ENCODE data around the gene SRGAP2C. TPM values are rescaled to one million over a fixed set of nuclear protein-coding genes. Genes with fewer than 3 reads are reported as not detected.
"Not testable (repeated sequence)": the region's sequence is repeated elsewhere in the genome, so short reads cannot be mapped to it uniquely, and the experiment has no call there.

SRGAP2C gene
- total RNA-seq, 4 donors from 2014 or later = 4.1 to 8.7 (median 6.6) TPM

- H3K4me1 ChIP-seq; intact Hi-C loops (cut with DNase I; ENCODE audit: low total_unique reads); H3K4me3 ChIP-seq; H3K27ac ChIP-seq; in situ Hi-C loops (cut with MboI; ENCODE audit: low pct_ligation_motif_present in 1 of 4, low pct_unique_long_range_greater_than_20kb in 1 of 4, low sequenced_read_pairs in 3 of 4); H3K36me3 ChIP-seq; H3K9me3 ChIP-seq; DNase-seq: not testable (repeated sequence)
- H3K27me3 ChIP-seq = peaks cover 15% of the 10 kb centered on the region
- WGBS, 2 donors (ENCODE audit: low coverage in 1 of 2) = 86 to 89% methylated on average over 3 of the region's 3 CpGs
Observed at GRCh38 chr1:121400108-121400507, 215.3 kb downstream of the SRGAP2C start.

- H3K4me1 ChIP-seq; intact Hi-C loops (cut with DNase I; ENCODE audit: low total_unique reads); H3K36me3 ChIP-seq; H3K27ac ChIP-seq; H3K4me3 ChIP-seq; in situ Hi-C loops (cut with MboI; ENCODE audit: low pct_ligation_motif_present in 1 of 4, low pct_unique_long_range_greater_than_20kb in 1 of 4, low sequenced_read_pairs in 3 of 4); H3K9me3 ChIP-seq; DNase-seq: not testable (repeated sequence)
- H3K27me3 ChIP-seq = peaks cover 14% of the 10 kb centered on the region
- 81 to 90% methylated on average over 6 of the region's 6 CpGs for WGBS, 2 donors (ENCODE audit: low coverage in 1 of 2)
Observed at GRCh38 chr1:121400541-121401310, 216.0 kb downstream of the SRGAP2C start.

- in situ Hi-C loops (cut with MboI; ENCODE audit: low pct_ligation_motif_present in 1 of 4, low pct_unique_long_range_greater_than_20kb in 1 of 4, low sequenced_read_pairs in 3 of 4); H3K9me3 ChIP-seq; H3K4me1 ChIP-seq; H3K27me3 ChIP-seq; H3K36me3 ChIP-seq; H3K27ac ChIP-seq; DNase-seq; intact Hi-C loops (cut with DNase I; ENCODE audit: low total_unique reads): not testable (repeated sequence)
- WGBS, 2 donors (ENCODE audit: low coverage in 1 of 2) = 56 to 76% methylated on average over 5 to 25 of the region's 26 CpGs
- H3K4me3 ChIP-seq = peak overlapping the region in 2 of 4 donors; percentile 18 to 39
Observed at GRCh38 chr1:121401375-121401955, 216.7 kb downstream of the SRGAP2C start.

- H3K4me1 ChIP-seq; H3K27ac ChIP-seq; H3K9me3 ChIP-seq; H3K36me3 ChIP-seq; in situ Hi-C loops (cut with MboI; ENCODE audit: low pct_ligation_motif_present in 1 of 4, low pct_unique_long_range_greater_than_20kb in 1 of 4, low sequenced_read_pairs in 3 of 4); intact Hi-C loops (cut with DNase I; ENCODE audit: low total_unique reads); H3K27me3 ChIP-seq; DNase-seq; H3K4me3 ChIP-seq: not testable (repeated sequence)
- WGBS, 2 donors (ENCODE audit: low coverage in 1 of 2) = 95% methylated on average over 6 of the region's 7 CpGs; no CpG with 5 or more reads in 1 of the 2 donors
Observed at GRCh38 chr1:121403254-121403653, 218.5 kb downstream of the SRGAP2C start.

GRCh38 chr1:121408354-121408753, 223.6 kb downstream of the SRGAP2C start:
- Histone ChIP-seq H3K27ac (no peak overlapping the region), H3K9me3 (no peaks in the 10 kb centered on the region), H3K36me3 (no peaks in the 10 kb centered on the region), H3K4me1 (no peaks in the 10 kb centered on the region), H3K4me3 (no peak overlapping the region), H3K27me3 (no peaks in the 10 kb centered on the region)
- no peak for DNase-seq
- WGBS, 2 donors (ENCODE audit: low coverage in 1 of 2) = 71 to 95% methylated on average over 1 of the region's 1 CpG
- in situ Hi-C loops (cut with MboI; ENCODE audit: low pct_ligation_motif_present in 1 of 4, low pct_unique_long_range_greater_than_20kb in 1 of 4, low sequenced_read_pairs in 3 of 4) = no loop called here
- no peak for TF ChIP-seq EP300 (IDR thresholded peaks at IDR 0.05; ENCODE audit: low read depth)
- intact Hi-C loops (cut with DNase I; ENCODE audit: low total_unique reads) = no loop called here

GRCh38 chr1:121413821-121414220, 229.0 kb downstream of the SRGAP2C start:
- no peaks in the 10 kb centered on the region for H3K27me3 ChIP-seq
- no peaks in the 10 kb centered on the region for H3K36me3 ChIP-seq
- WGBS, 2 donors (ENCODE audit: low coverage in 1 of 2) = 76 to 77% methylated on average over 3 of the region's 3 CpGs
- in situ Hi-C loops (cut with MboI; ENCODE audit: low pct_ligation_motif_present in 1 of 4, low pct_unique_long_range_greater_than_20kb in 1 of 4, low sequenced_read_pairs in 3 of 4) (no loop called here), intact Hi-C loops (cut with DNase I; ENCODE audit: low total_unique reads) (no loop called here)
- no peaks in the 10 kb centered on the region for H3K9me3 ChIP-seq
- H3K27ac ChIP-seq = no peak overlapping the region
- H3K4me3 ChIP-seq = no peak overlapping the region
- no peaks in the 10 kb centered on the region for H3K4me1 ChIP-seq
- DNase-seq = no peak
- TF ChIP-seq CTCF (IDR thresholded peaks at IDR 0.05) (no peak), POLR2A (IDR thresholded peaks at IDR 0.05) (no peak), EP300 (IDR thresholded peaks at IDR 0.05; ENCODE audit: low read depth) (no peak), POLR2AphosphoS5 (IDR thresholded peaks at IDR 0.05) (no peak)
